ENCODE results near the gene PCED1A. TPM values are rescaled to one million over a fixed set of nuclear protein-coding genes. Genes with fewer than 3 reads are reported as not detected.

The PCED1A gene
- total and polyA plus RNA-seq, 2 of the 8 experiments (the other 6 are each of a cell fraction or from before 2014, with no cell fraction given): 13.4 to 18.9 TPM

DNA sequence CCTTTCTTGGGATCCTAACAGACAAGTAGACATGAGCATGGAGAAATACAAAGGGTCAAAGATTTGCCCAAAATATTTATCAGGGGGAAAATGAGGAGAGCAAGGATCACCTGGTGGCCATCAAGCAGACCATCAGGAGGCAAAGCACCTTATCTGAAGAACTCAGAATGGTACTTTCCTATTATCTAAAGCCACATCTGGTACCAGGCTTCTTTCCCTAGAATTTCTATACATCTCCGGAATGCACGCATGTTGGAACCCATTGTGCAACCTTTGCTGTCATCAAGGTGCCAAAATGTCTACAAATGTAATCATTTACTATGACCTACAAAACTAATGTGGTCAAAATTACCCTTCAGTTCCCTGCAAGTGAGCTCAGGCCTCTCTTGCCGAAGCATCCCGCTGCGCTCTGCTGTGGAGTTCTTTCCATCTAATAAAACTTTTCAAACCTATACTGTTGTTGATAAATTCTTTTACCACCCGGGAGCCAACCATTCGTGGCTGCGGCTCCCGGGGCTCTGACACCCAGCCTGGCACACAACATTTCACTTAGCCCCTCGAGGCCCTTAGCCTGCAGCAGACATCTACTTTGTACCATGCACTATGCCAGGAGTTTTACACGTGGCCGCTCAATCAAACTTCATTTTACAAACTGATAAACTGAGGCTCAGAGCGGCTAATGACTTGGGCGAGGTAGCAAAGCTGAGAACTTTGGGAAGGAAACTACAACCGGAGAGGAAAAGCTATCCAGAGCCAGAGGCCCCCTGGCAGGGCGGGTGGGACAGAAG is 36.2 kb downstream of the PCED1A start:
- Histone ChIP-seq H3K56ac (replicated peaks; ENCODE audit: insufficient read length, low read depth, low read length) (no peak overlapping the region), H2AK5ac (ENCODE audit: low read depth, low read length) (no peak overlapping the region), H3K9ac (replicated peaks in 1 of 4; ENCODE audit: extremely low read depth in 1 of 4, low read depth in 3 of 4, low read length in 3 of 4) (no peak overlapping the region), H3K79me2 (ENCODE audit: control insufficient read depth in 1 of 2, insufficient read depth in 2 of 2, low read length in 2 of 2) (no peaks in the 10 kb centered on the region), H3K4ac (replicated peaks; ENCODE audit: insufficient read length, low read depth, low read length) (no peak overlapping the region), H4K20me1 (replicated peaks in 1 of 2; ENCODE audit: control insufficient read depth in 1 of 2, insufficient read depth in 2 of 2, low read length in 2 of 2) (peaks cover 0 to 4% of the 10 kb centered on the region in 2 experiments), H3K9me3 (ENCODE audit: insufficient read depth in 2 of 2, low read depth in 1 of 2, low read length in 1 of 2) (no peaks in the 10 kb centered on the region), H2AFZ (ENCODE audit: low read length) (no peak overlapping the region), H3K23ac (ENCODE audit: insufficient read length) (no peak overlapping the region), H3K27me3 (replicated peaks in 1 of 4; ENCODE audit: control insufficient read depth in 3 of 4, extremely low read depth in 1 of 4, insufficient read depth in 3 of 4, low read length in 3 of 4) (peaks cover 41 to 71% (median 66%) of the 10 kb centered on the region in 4 experiments), H3K4me1 (replicated peaks in 1 of 4; ENCODE audit: control insufficient read depth in 3 of 4, insufficient read depth in 4 of 4, low read length in 3 of 4) (peaks cover 0 to 26% (median 14%) of the 10 kb centered on the region in 4 experiments; a peak in 6 of 7 replicates), H3K79me1 (ENCODE audit: low read depth, low read length) (no peaks in the 10 kb centered on the region; the same call in 1 of the 2 replicates), H3K36me3 (ENCODE audit: control insufficient read depth in 2 of 4, insufficient read depth in 4 of 4, low read length in 3 of 4) (no peaks in the 10 kb centered on the region), H2BK5ac (ENCODE audit: low read depth, low read length) (no peak overlapping the region), H3K4me3 (ENCODE audit: extremely low read depth in 1 of 4, insufficient read depth in 2 of 4, low read depth in 3 of 4, low read length in 4 of 4) (peak overlapping the region in 3 of 4 experiments; percentile 21 to 52 (median 28); a peak in 3 of 8 replicates), H2BK20ac (ENCODE audit: low read length) (no peak overlapping the region), H3K4me2 (ENCODE audit: insufficient read depth in 1 of 2, low read depth in 2 of 2, low read length in 2 of 2) (peak overlapping the region; percentile 78 to 79; a peak in 3 of 4 replicates), H2BK15ac (ENCODE audit: low read length) (no peak overlapping the region), H3K23me2 (ENCODE audit: low read depth, low read length) (peaks cover 17% of the 10 kb centered on the region), H2BK120ac (replicated peaks; ENCODE audit: low read depth, low read length) (no peak overlapping the region), H2BK12ac (ENCODE audit: low read depth, low read length) (no peak overlapping the region), H4K5ac (ENCODE audit: insufficient read length, low read depth, low read length) (no peak overlapping the region), H3K18ac (ENCODE audit: extremely low read depth, low read length) (no peak overlapping the region), H3K27ac (ENCODE audit: low read depth, low read length) (no peak overlapping the region), H3K14ac (ENCODE audit: insufficient read length) (no peak overlapping the region), H4K91ac (replicated peaks; ENCODE audit: insufficient read length, low read length) (no peak overlapping the region), H4K8ac (ENCODE audit: extremely low read depth, insufficient read depth, low read length) (no peak overlapping the region; the same call in 1 of the 2 replicates)
- WGBS, 2 experiments (ENCODE audit: extremely low coverage in 1 of 2, insufficient coverage in 1 of 2, insufficient read length in 1 of 2, insufficient replicate concordance in 2 of 2, low coverage in 1 of 2, low lambda C conversion rate in 2 of 2, missing lambda C conversion rate in 1 of 2): 47% methylated on average over 14 of the region's 16 CpGs; no CpG with 5 or more reads in 1 of the 2 experiments
- FAIRE-seq (no peak), DNase-seq (ENCODE audit: low read depth in 1 of 2, low spot score in 2 of 2) (no peak)
- POLR2A ChIA-PET (ENCODE audit: partially characterized antibody): interaction anchor here (1.9 kb wide), 1 partner anchor 148 kb away, joined by 6 read pairs; no protein-coding TSS in a partner anchor
- CTCF ChIA-PET (ENCODE audit: partially characterized antibody): interaction anchor here (1.1 to 1.5 kb wide), 2 partner anchors 12 to 23 kb away, joined by 3 read pairs; partner anchors contain the start of gene TMEM239
- TF ChIP-seq CTBP2 (IDR thresholded peaks at IDR 0.05; ENCODE audit: borderline replicate concordance, insufficient read depth, insufficient read length, low read length) (no peak), YY1 (IDR thresholded peaks at IDR 0.05; ENCODE audit: low read depth, low read length) (no peak), SUZ12 (IDR thresholded peaks at IDR 0.05; ENCODE audit: low read length) (no peak; the same call in 1 of the 2 replicates), RAD21 (IDR thresholded peaks at IDR 0.05 in 1 of 2, conservative IDR thresholded peaks at IDR 0.05 in 1 of 2; ENCODE audit: low read depth in 2 of 2, low read length in 2 of 2) (no peak), BCL11A (IDR thresholded peaks at IDR 0.05; ENCODE audit: low read depth in 2 of 2, low read length in 2 of 2) (no peak), TAF7 (optimal IDR thresholded peaks at IDR 0.05; ENCODE audit: borderline replicate concordance, low read depth, low read length) (no peak), NANOG (IDR thresholded peaks at IDR 0.05; ENCODE audit: insufficient read depth, low read depth, low read length, poor library complexity, severe bottlenecking) (no peak), POLR2A (IDR thresholded peaks at IDR 0.05; ENCODE audit: control extremely low read depth in 1 of 2, low read depth in 2 of 2, low read length in 2 of 2) (no peak)
- TF ChIP-seq, protein P1, sequence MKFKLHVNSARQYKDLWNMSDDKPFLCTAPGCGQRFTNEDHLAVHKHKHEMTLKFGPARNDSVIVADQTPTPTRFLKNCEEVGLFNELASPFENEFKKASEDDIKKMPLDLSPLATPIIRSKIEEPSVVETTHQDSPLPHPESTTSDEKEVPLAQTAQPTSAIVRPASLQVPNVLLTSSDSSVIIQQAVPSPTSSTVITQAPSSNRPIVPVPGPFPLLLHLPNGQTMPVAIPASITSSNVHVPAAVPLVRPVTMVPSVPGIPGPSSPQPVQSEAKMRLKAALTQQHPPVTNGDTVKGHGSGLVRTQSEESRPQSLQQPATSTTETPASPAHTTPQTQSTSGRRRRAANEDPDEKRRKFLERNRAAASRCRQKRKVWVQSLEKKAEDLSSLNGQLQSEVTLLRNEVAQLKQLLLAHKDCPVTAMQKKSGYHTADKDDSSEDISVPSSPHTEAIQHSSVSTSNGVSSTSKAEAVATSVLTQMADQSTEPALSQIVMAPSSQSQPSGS (IDR thresholded peaks at IDR 0.05; ENCODE audit: low read length): no peak

Measured in H1 (cell line).